NB4 (cell line): ENCODE results near the gene CCBE1.

ENCODE experiments used
- CTCF ChIP-seq: IDR thresholded peaks from one replicate; pipeline ENCODE4 v1.5.1; 2012; ENCODE audit warnings: low read depth, low read length
- MAX ChIP-seq: IDR thresholded peaks from 2 replicates; pipeline ENCODE4 v1.6.1; 2011; ENCODE audit warnings: low read depth, low read length
- MYC ChIP-seq: IDR thresholded peaks from 2 replicates; pipeline ENCODE4 v1.6.1; 2011; ENCODE audit warnings: low read depth, low read length
- POLR2A ChIP-seq: IDR thresholded peaks from 2 replicates; pipeline ENCODE4 v1.6.1; 2011; ENCODE audit warnings: mild to moderate bottlenecking; ENCODE audit not compliant: insufficient read length; ENCODE audit errors: extremely low read depth

- no peak for TF ChIP-seq MYC
- no peak for TF ChIP-seq CTCF
- TF ChIP-seq POLR2A: no peak
- no peak for TF ChIP-seq MAX
Measured at GRCh38 chr18:59733421-59733820, 36.2 kb upstream of the CCBE1 start.
